GM23338 (cell line): ENCODE results near the gene NTN3. TPM values are rescaled to one million over a fixed set of nuclear protein-coding genes. Genes with fewer than 3 reads are reported as not detected.

Experiments used
- ATAC-seq: fragments of 200-7000 bp; cut with Tn5 transposase; 3 replicates; pipeline ENCODE4 v1.9.1; 2020
- DNase-seq: peaks from one replicate; pipeline ENCODE4 v3.0.0-alpha.2; 2015; ENCODE audit warnings: low spot score
- H2AFZ ChIP-seq: fragments of 200-600 bp; sonication (generic); 2 replicates; pipeline ENCODE4 v1.8.0; 2016; ENCODE audit warnings: antibody characterized with exemption, mild to moderate bottlenecking, moderate library complexity
- H3F3A ChIP-seq: fragments of 200-600 bp; sonication (generic); replicated peaks from 2 replicates; pipeline ENCODE4 v1.8.0; 2017; ENCODE audit warnings: antibody characterized with exemption, mixed run types, low read depth
- H3K27ac ChIP-seq: fragments of 200-600 bp; sonication (generic); 2 replicates; pipeline ENCODE4 v1.6.1; 2016; ENCODE audit warnings: low read depth
- H3K27me3 ChIP-seq: fragments of 200-600 bp; sonication (generic); 2 replicates; pipeline ENCODE4 v1.8.0; 2016; ENCODE audit warnings: mild to moderate bottlenecking, mixed run types, moderate library complexity; ENCODE audit not compliant: insufficient read depth
- H3K36me3 ChIP-seq: fragments of 200-600 bp; sonication (generic); 2 replicates; pipeline ENCODE4 v1.8.0; 2016; ENCODE audit warnings: mild to moderate bottlenecking; ENCODE audit not compliant: insufficient read depth
- H3K4me1 ChIP-seq: fragments of 200-600 bp; sonication (generic); 2 replicates; pipeline ENCODE4 v1.8.0; 2016; ENCODE audit warnings: mild to moderate bottlenecking, moderate library complexity; ENCODE audit not compliant: insufficient read depth
- H3K4me2 ChIP-seq: fragments of 200-600 bp; sonication (generic); 2 replicates; pipeline ENCODE4 v1.7.1; 2017; ENCODE audit warnings: mixed run types
- H3K4me3 ChIP-seq: fragments of 200-600 bp; sonication (generic); 2 replicates; pipeline ENCODE4 v1.6.1; 2016; ENCODE audit warnings: mixed run types
- H3K79me2 ChIP-seq: fragments of 200-600 bp; sonication (generic); replicated peaks from 2 replicates; pipeline ENCODE4 v1.8.0; 2017; ENCODE audit warnings: mild to moderate bottlenecking; ENCODE audit not compliant: insufficient read depth
- H3K9me2 ChIP-seq: fragments of 200-600 bp; sonication (generic); 2 replicates; pipeline ENCODE4 v1.8.0; 2017; ENCODE audit not compliant: insufficient read depth
- H4K20me1 ChIP-seq: fragments of 200-600 bp; sonication (generic); replicated peaks from 2 replicates; pipeline ENCODE4 v1.8.0; 2017; ENCODE audit warnings: mild to moderate bottlenecking; ENCODE audit not compliant: insufficient read depth
- H3K27ac Mint-ChIP-seq: 2 replicates; pipeline ENCODE4 v1.8.0; 2020; ENCODE audit warnings: inconsistent platforms, mild to moderate bottlenecking, moderate library complexity, mixed read lengths
- H3K27me3 Mint-ChIP-seq: 3 replicates; pipeline ENCODE4 v1.8.0; 2022; ENCODE audit warnings: low read depth, mild to moderate bottlenecking, moderate library complexity, mixed read lengths, inconsistent platforms; ENCODE audit not compliant: insufficient read depth, poor library complexity
- H3K36me3 Mint-ChIP-seq: 3 replicates; pipeline ENCODE4 v1.8.0; 2021; ENCODE audit warnings: low read depth, mild to moderate bottlenecking, inconsistent platforms, moderate library complexity, mixed read lengths
- H3K4me1 Mint-ChIP-seq: 3 replicates; pipeline ENCODE4 v1.8.0; 2020; ENCODE audit warnings: mild to moderate bottlenecking, inconsistent platforms, mixed read lengths
- H3K4me3 Mint-ChIP-seq: 3 replicates; pipeline ENCODE4 v1.8.0; 2021; ENCODE audit warnings: moderate library complexity, mild to moderate bottlenecking, inconsistent platforms, mixed read lengths
- H3K9me3 Mint-ChIP-seq: 3 replicates; pipeline ENCODE4 v1.8.0; 2020; ENCODE audit warnings: moderate library complexity, mild to moderate bottlenecking, inconsistent platforms, mixed read lengths
- CREB1 ChIP-seq: fragments of 250-450 bp; sonication (Bioruptor Pico); IDR thresholded peaks from 2 replicates; pipeline ENCODE4 v1.5.0; 2020; ENCODE audit warnings: low read depth, mild to moderate bottlenecking, moderate library complexity
- EZH2 ChIP-seq: fragments of 200-600 bp; sonication (generic); IDR thresholded peaks from one replicate; pipeline ENCODE4 v1.8.0; 2017; ENCODE audit warnings: antibody characterized with exemption, mild to moderate bottlenecking, low read depth; ENCODE audit not compliant: unreplicated experiment
- EZH2phosphoT487 ChIP-seq: fragments of 200-600 bp; sonication (generic); IDR thresholded peaks from one replicate; pipeline ENCODE4 v1.8.1; 2018; ENCODE audit warnings: antibody characterized with exemption; ENCODE audit not compliant: unreplicated experiment
- JUNB ChIP-seq: IDR thresholded peaks from one replicate; pipeline ENCODE4 v1.6.1; 2016; ENCODE audit warnings: antibody characterized with exemption; ENCODE audit not compliant: unreplicated experiment
- NANOG ChIP-seq: IDR thresholded peaks from 2 replicates; pipeline ENCODE4 v1.6.1; 2016; ENCODE audit warnings: antibody characterized with exemption, borderline replicate concordance
- POLR2AphosphoS5 ChIP-seq: IDR thresholded peaks from 2 replicates; pipeline ENCODE4 v1.6.1; 2016; ENCODE audit warnings: antibody characterized with exemption, low read depth
- STAT1 ChIP-seq: IDR thresholded peaks from one replicate; pipeline ENCODE4 v1.6.1; 2016; ENCODE audit warnings: antibody characterized with exemption; ENCODE audit not compliant: unreplicated experiment
- ZNF114 ChIP-seq: fragments of 250-450 bp; sonication (Bioruptor Pico); IDR thresholded peaks from 2 replicates; pipeline ENCODE4 v1.5.0; 2020; ENCODE audit warnings: mild to moderate bottlenecking, moderate library complexity
- ZNF331 ChIP-seq: fragments of 250-450 bp; sonication (Bioruptor Pico); IDR thresholded peaks from 2 replicates; pipeline ENCODE4 v1.5.0; 2020; ENCODE audit warnings: low read depth, mild to moderate bottlenecking, moderate library complexity
- ZNF462 ChIP-seq: fragments of 250-450 bp; sonication (Bioruptor Pico); IDR thresholded peaks from 2 replicates; pipeline ENCODE4 v1.5.0; 2020; ENCODE audit warnings: mild to moderate bottlenecking, moderate library complexity
- polyA plus RNA-seq: library from polyadenylated mRNA; unstranded; fragments of >200 nt; fragmentation: Nextera tagmentation; extraction: Ambion mirVana; gene quantifications from 2 replicates; pipeline ENCODE4 v1.2.1, GENCODE V29; 2016
- total RNA-seq: library from RNA; depleted of rRNA; stranded (reverse); fragments of >200 nt; shearing (Covaris generic); gene quantifications from 2 replicates; pipeline ENCODE4 v1.2.3, GENCODE V29; 2014
- TF ChIP-seq, protein P1 (sequence below): IDR thresholded peaks from one replicate; pipeline ENCODE4 v1.6.1; 2018; ENCODE audit warnings: antibody characterized with exemption; ENCODE audit not compliant: unreplicated experiment

NTN3 gene
- total and polyA plus RNA-seq, 2 experiments from 2014 or later = 0.10 to 1.7 TPM

- H3K4me3 ChIP-seq = no peak overlapping the region
- Mint-ChIP-seq H3K4me1 (no peaks in the 10 kb centered on the region), H3K27ac (no peak overlapping the region), H3K27me3 (peaks cover 10% of the 10 kb centered on the region), H3K9me3 (no peaks in the 10 kb centered on the region), H3K36me3 (peaks cover 72% of the 10 kb centered on the region), H3K4me3 (no peak overlapping the region)
- H3K27ac ChIP-seq = no peak overlapping the region
- TF ChIP-seq ZNF462 (CRISPR knock-in tag) (no peak), EZH2 (no peak)
- no peaks in the 10 kb centered on the region for H3K27me3 ChIP-seq
- no peaks in the 10 kb centered on the region for H3K9me2 ChIP-seq
- ATAC-seq (no peak), DNase-seq (no peak)
- no peaks in the 10 kb centered on the region for H3K4me1 ChIP-seq
- H4K20me1 ChIP-seq = no peaks in the 10 kb centered on the region; the same call in 1 of the 2 replicates
- no peak overlapping the region for H3K4me2 ChIP-seq
- H3K79me2 ChIP-seq = no peaks in the 10 kb centered on the region
- H2AFZ ChIP-seq = no peak overlapping the region
- H3K36me3 ChIP-seq = peaks cover 24% of the 10 kb centered on the region
- H3F3A ChIP-seq = no peaks in the 10 kb centered on the region
Measured at GRCh38 chr16:2443555-2443954, 27.5 kb upstream of the NTN3 start.

GRCh38 chr16:2447920-2448583 is 23.0 kb upstream of the NTN3 start:
- DNase-seq = no peak
- Mint-ChIP-seq H3K27me3 (peaks cover 21% of the 10 kb centered on the region), H3K9me3 (no peaks in the 10 kb centered on the region), H3K27ac (no peak overlapping the region), H3K36me3 (peaks cover 78% of the 10 kb centered on the region), H3K4me1 (no peaks in the 10 kb centered on the region), H3K4me3 (no peak overlapping the region)
- Histone ChIP-seq H3K4me3 (no peak overlapping the region), H3K27ac (no peak overlapping the region), H3K4me2 (no peak overlapping the region), H3K4me1 (no peaks in the 10 kb centered on the region), H2AFZ (no peak overlapping the region), H3K27me3 (no peaks in the 10 kb centered on the region), H4K20me1 (no peaks in the 10 kb centered on the region; the same call in 1 of the 2 replicates), H3F3A (no peaks in the 10 kb centered on the region), H3K36me3 (peaks cover 30% of the 10 kb centered on the region), H3K79me2 (no peaks in the 10 kb centered on the region), H3K9me2 (no peaks in the 10 kb centered on the region)
- ATAC-seq = no peak
- TF ChIP-seq EZH2phosphoT487 (no peak), ZNF331 (CRISPR knock-in tag) (no peak), STAT1 (no peak), CREB1 (CRISPR knock-in tag) (no peak), NANOG (no peak), JUNB (no peak), POLR2AphosphoS5 (no peak), ZNF114 (CRISPR knock-in tag) (no peak), EZH2 (no peak)
- TF ChIP-seq, protein P1, sequence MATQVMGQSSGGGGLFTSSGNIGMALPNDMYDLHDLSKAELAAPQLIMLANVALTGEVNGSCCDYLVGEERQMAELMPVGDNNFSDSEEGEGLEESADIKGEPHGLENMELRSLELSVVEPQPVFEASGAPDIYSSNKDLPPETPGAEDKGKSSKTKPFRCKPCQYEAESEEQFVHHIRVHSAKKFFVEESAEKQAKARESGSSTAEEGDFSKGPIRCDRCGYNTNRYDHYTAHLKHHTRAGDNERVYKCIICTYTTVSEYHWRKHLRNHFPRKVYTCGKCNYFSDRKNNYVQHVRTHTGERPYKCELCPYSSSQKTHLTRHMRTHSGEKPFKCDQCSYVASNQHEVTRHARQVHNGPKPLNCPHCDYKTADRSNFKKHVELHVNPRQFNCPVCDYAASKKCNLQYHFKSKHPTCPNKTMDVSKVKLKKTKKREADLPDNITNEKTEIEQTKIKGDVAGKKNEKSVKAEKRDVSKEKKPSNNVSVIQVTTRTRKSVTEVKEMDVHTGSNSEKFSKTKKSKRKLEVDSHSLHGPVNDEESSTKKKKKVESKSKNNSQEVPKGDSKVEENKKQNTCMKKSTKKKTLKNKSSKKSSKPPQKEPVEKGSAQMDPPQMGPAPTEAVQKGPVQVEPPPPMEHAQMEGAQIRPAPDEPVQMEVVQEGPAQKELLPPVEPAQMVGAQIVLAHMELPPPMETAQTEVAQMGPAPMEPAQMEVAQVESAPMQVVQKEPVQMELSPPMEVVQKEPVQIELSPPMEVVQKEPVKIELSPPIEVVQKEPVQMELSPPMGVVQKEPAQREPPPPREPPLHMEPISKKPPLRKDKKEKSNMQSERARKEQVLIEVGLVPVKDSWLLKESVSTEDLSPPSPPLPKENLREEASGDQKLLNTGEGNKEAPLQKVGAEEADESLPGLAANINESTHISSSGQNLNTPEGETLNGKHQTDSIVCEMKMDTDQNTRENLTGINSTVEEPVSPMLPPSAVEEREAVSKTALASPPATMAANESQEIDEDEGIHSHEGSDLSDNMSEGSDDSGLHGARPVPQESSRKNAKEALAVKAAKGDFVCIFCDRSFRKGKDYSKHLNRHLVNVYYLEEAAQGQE = no peak
